ENCODE results near the gene SLC20A1.

Gene SLC20A1

GRCh38 chr2:112629823-112630222 lies 15.9 kb upstream of the SLC20A1 start:
- no peaks in the 10 kb centered on the region for H3K27me3 ChIP-seq (replicated peaks)
- H3K27ac ChIP-seq, result peak overlapping the region; percentile 51
- H3K4me3 ChIP-seq (ENCODE audit: low read depth, low read length), result no peak overlapping the region
- in situ Hi-C loops (cut with HindIII; ENCODE audit: low pct_ligation_motif_present, low sequenced_read_pairs), result no loop called here
- TF ChIP-seq CTCF (IDR thresholded peaks at IDR 0.05; ENCODE audit: low read depth, low read length, missing control alignments), result no peak
- H3K36me3 ChIP-seq (replicated peaks), result no peaks in the 10 kb centered on the region
- DNase-seq, result no peak

DNA sequence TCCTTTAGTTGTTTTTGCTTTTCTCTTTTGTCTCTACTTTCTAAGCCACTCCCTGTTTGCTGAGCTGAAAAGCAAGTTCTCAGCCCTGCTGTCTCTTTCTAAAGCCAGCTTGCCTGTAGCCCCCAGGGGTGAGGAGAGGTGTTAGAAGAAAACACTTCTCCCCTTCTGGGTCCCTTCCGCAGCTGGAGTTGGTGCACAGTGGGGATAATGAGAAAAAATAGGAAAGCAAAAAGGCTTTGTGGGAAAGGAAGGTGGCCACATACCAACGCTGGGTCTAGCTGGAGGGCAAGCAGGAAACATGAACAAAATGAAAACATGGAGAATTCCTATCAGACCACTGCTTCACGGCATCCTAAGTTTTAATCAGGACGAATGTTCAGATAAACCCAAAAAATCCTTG lies 15.5 kb upstream of the SLC20A1 start:
- in situ Hi-C loops (cut with HindIII; ENCODE audit: low pct_ligation_motif_present, low sequenced_read_pairs), result no loop called here
- DNase-seq, result no peak
- Histone ChIP-seq H3K27ac (peak overlapping the region; percentile 51), H3K36me3 (replicated peaks) (no peaks in the 10 kb centered on the region), H3K27me3 (replicated peaks) (no peaks in the 10 kb centered on the region), H3K4me3 (ENCODE audit: low read depth, low read length) (no peak overlapping the region)
- no peak for TF ChIP-seq CTCF (IDR thresholded peaks at IDR 0.05; ENCODE audit: low read depth, low read length, missing control alignments)

DNA sequence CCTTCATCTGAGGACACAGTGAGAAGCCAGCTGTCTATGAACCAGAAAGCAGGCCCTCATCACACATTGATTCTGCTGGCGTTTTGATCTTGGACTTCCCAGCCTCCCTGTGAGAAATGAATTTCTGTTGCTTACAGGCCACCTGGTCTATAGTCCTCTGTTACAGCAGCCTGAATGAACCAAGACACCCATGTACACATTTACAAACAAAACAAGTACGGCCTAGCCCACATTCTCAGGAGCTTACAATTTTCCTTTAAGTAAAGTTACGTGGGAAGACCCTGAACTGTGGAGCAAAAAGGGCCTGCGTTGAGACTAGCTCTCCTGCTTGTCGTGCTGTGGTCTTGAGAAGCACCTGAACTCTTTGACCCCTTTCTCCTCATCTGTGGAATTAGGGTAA lies 12.0 kb upstream of the SLC20A1 start:
- DNase-seq, result no peak
- Histone ChIP-seq H3K27ac (no peak overlapping the region), H3K36me3 (replicated peaks) (no peaks in the 10 kb centered on the region), H3K4me3 (ENCODE audit: low read depth, low read length) (no peak overlapping the region), H3K27me3 (replicated peaks) (no peaks in the 10 kb centered on the region)
- in situ Hi-C loops (cut with HindIII; ENCODE audit: low pct_ligation_motif_present, low sequenced_read_pairs), result no loop called here
- TF ChIP-seq CTCF (IDR thresholded peaks at IDR 0.05; ENCODE audit: low read depth, low read length, missing control alignments), result no peak

DNA sequence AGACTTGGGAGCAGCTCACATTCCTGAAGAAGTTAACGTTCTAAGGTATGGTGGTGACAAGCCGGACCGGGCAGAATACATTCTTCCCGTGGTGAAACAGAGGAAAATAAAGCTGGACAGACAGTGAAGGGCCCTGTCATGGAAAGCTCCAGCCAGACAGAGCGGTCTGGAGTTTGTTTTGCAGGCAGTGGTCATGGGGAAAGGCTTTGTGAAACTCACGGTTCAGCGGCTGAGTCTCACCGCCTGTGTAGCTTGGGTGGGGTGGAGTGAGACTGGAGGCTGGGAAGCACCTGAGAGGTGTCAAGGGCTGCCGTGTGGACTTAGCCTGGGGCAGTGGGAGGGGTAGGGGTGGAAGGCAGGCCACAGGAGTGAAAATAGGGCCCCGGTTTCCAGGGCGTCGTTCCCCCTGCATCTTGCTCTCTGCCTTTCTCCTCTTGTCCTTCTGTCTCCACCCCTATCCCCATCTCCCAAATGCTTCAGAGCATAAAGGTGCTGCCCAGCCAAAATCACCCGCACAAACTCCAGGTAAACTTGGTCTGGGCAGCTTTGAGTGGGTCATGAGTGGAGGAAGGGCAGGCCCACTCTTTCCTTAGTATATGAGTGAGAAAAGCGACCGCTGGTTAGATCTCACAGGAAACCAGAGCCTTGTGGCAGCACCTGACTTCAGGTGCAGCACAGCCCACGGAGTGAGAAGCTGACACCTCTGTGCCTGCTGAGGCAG lies 11.4 kb upstream of the SLC20A1 start:
- no peak overlapping the region for H3K4me3 ChIP-seq (ENCODE audit: low read depth, low read length)
- H3K36me3 ChIP-seq (replicated peaks), result no peaks in the 10 kb centered on the region
- H3K27ac ChIP-seq, result no peak overlapping the region
- no peak for TF ChIP-seq CTCF (IDR thresholded peaks at IDR 0.05; ENCODE audit: low read depth, low read length, missing control alignments)
- DNase-seq, result no peak
- in situ Hi-C loops (cut with HindIII; ENCODE audit: low pct_ligation_motif_present, low sequenced_read_pairs), result no loop called here
- H3K27me3 ChIP-seq (replicated peaks), result no peaks in the 10 kb centered on the region

GRCh38 chr2:112634874-112635157 lies 10.9 kb upstream of the SLC20A1 start:
- H3K4me3 ChIP-seq (ENCODE audit: low read depth, low read length), result no peak overlapping the region
- H3K27me3 ChIP-seq (replicated peaks), result no peaks in the 10 kb centered on the region
- in situ Hi-C loops (cut with HindIII; ENCODE audit: low pct_ligation_motif_present, low sequenced_read_pairs), result no loop called here
- DNase-seq, result no peak
- no peak for TF ChIP-seq CTCF (IDR thresholded peaks at IDR 0.05; ENCODE audit: low read depth, low read length, missing control alignments)
- H3K36me3 ChIP-seq (replicated peaks), result no peaks in the 10 kb centered on the region
- H3K27ac ChIP-seq, result no peak overlapping the region

GRCh38 chr2:112636605-112637288 lies 9.0 kb upstream of the SLC20A1 start:
- Histone ChIP-seq H3K4me3 (ENCODE audit: low read depth, low read length) (no peak overlapping the region), H3K27ac (no peak overlapping the region), H3K27me3 (replicated peaks) (no peaks in the 10 kb centered on the region), H3K36me3 (replicated peaks) (no peaks in the 10 kb centered on the region)
- TF ChIP-seq CTCF (IDR thresholded peaks at IDR 0.05; ENCODE audit: low read depth, low read length, missing control alignments), result no peak
- DNase-seq, result no peak
- in situ Hi-C loops (cut with HindIII; ENCODE audit: low pct_ligation_motif_present, low sequenced_read_pairs), result no loop called here
